ENCODE results near the gene CA5A. TPM values are rescaled to one million over a fixed set of nuclear protein-coding genes. Genes with fewer than 3 reads are reported as not detected.
"Not testable (repeated sequence)": the region's sequence is repeated elsewhere in the genome, so short reads cannot be mapped to it uniquely, and the experiment has no call there.

CA5A gene
- total RNA-seq, 2 donors from 2014 or later: not detected

DNA sequence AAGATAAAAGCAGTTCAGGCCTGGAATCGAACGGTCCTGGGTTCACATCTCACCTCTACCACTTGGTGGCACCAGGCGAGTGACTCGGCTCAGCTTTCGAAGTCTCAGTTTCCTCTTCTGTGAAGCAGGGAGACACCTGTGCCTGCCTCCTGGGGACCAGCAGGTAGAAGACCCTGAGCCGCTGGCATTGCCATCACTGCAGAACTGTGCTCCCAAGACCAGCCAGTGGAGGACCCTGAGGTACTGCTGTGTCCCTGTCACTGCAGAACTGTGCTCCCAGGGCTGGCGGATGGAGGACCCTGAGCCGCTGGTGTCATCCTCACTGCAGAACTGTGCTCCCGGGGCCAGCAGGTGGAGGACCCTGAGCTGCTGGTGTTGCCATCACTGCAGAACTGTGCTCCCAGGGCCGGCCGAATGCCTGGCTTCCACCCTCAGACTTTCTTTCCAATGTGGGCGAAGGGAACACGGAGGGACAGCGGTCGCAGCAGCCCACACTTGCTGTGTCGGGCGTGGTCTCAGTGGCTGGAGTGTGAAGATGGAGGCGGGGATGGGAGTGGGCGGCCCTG is 58.3 kb downstream of the CA5A start:
- Histone ChIP-seq H3K9me3 (no peaks in the 10 kb centered on the region), H3K9ac (ENCODE audit: low read depth in 2 of 2, low read length in 2 of 2) (no peak overlapping the region), H3K4me3 (no peak overlapping the region), H3K27ac (no peak overlapping the region), H3K27me3 (no peaks in the 10 kb centered on the region), H3K4me1 (no peaks in the 10 kb centered on the region), H3K36me3 (no peaks in the 10 kb centered on the region)
- TF ChIP-seq, protein P1, sequence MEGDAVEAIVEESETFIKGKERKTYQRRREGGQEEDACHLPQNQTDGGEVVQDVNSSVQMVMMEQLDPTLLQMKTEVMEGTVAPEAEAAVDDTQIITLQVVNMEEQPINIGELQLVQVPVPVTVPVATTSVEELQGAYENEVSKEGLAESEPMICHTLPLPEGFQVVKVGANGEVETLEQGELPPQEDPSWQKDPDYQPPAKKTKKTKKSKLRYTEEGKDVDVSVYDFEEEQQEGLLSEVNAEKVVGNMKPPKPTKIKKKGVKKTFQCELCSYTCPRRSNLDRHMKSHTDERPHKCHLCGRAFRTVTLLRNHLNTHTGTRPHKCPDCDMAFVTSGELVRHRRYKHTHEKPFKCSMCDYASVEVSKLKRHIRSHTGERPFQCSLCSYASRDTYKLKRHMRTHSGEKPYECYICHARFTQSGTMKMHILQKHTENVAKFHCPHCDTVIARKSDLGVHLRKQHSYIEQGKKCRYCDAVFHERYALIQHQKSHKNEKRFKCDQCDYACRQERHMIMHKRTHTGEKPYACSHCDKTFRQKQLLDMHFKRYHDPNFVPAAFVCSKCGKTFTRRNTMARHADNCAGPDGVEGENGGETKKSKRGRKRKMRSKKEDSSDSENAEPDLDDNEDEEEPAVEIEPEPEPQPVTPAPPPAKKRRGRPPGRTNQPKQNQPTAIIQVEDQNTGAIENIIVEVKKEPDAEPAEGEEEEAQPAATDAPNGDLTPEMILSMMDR (IDR thresholded peaks at IDR 0.05): no peak
- no peak for DNase-seq
- intact Hi-C loops (cut with DNase I): no loop called here

DNA sequence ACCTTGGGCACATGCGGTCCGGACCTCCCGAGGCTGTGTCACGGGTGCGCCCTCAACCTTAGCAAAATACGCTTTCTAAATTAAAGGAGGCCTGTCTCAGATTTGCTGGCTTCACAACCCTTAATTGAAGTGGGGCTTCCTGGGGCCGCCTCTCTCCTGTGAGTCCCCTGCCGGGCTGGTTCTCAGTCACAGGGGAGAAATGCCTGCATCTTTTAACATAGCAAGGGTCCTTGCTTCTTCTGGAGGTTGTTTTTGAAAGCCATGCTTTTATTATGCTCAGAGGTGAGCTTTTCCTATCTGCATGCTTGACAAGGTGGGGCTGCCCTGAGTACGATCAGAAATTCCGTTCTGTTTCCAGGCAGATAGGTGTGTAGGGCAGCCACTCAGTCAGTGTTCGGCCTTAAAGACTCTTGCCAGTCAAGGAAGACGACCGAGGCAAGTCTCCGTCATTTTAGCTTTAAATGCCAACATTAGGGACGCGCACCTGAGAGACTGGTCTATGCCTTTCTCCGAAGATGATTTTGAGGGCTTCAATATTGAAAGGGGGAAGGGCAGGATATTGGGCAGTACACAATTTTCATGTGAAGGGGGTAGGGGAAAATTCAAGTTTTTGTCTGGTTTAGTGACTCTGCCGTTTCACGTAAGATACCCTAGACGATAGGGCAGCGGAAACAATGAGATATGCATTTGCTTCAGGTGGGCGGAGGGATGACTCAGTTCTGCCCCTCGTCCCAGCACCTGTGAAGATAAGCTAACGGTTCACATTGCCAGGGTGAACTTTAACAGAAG is 61.5 kb downstream of the CA5A start:
- Histone ChIP-seq H3K36me3 (no peaks in the 10 kb centered on the region), H3K27me3 (no peaks in the 10 kb centered on the region), H3K9me3 (no peaks in the 10 kb centered on the region), H3K4me3 (no peak overlapping the region), H3K4me1 (no peaks in the 10 kb centered on the region), H3K27ac (no peak overlapping the region), H3K9ac (ENCODE audit: low read depth in 2 of 2, low read length in 2 of 2) (no peak overlapping the region)
- TF ChIP-seq, protein P1 (IDR thresholded peaks at IDR 0.05): no peak
- intact Hi-C loops (cut with DNase I): no loop called here
- no peak for DNase-seq

DNA sequence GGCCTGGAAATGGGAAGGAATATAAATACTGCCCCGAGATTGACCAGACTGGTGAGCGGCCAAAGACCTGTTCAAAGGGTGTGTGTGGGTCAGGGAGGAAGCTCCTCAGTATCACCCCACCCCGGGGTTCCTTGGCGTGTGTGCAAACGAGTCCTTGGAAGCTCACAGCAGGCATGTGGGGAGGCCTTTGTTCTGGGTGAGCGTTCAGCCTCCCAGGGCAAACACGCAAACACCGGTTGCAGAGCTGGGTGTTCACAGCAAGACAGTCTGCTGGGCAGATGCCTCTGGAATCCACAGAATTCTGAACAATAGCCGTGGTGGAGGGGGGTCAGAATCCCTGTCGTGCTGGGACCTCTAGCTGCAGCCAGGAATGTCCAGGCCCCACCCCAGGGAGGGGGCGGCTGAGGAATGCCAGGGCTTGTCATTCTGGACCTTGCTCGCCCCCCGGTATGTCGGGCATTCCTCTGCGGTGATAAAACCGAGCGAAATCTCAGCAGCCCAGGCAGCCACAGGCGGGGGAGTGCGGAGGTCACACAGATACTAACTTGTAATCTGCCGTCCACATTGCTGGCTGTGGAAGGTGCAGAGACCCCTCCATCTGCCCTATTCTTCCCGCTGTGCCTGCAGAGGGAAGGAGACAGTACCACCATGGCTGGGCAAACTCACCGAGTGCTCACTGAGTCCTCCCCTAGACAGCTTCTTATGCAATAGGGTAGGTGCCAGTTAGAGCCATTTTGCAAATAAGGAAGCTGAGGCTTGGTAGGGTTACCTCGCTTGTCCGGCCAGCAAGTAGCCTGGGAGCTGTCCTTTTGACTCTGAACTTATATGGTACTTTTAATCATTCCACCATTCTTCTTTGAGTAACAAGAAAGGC is 65.7 kb downstream of the CA5A start:
- not testable (repeated sequence) for H3K27ac ChIP-seq; H3K9ac ChIP-seq (ENCODE audit: low read depth in 2 of 2, low read length in 2 of 2); H3K27me3 ChIP-seq; H3K36me3 ChIP-seq; H3K9me3 ChIP-seq; DNase-seq; H3K4me1 ChIP-seq; H3K4me3 ChIP-seq
- intact Hi-C loops (cut with DNase I): loop anchor here (2.0 kb wide), 1 partner anchor 92 kb away; no protein-coding TSS in a partner anchor

DNA sequence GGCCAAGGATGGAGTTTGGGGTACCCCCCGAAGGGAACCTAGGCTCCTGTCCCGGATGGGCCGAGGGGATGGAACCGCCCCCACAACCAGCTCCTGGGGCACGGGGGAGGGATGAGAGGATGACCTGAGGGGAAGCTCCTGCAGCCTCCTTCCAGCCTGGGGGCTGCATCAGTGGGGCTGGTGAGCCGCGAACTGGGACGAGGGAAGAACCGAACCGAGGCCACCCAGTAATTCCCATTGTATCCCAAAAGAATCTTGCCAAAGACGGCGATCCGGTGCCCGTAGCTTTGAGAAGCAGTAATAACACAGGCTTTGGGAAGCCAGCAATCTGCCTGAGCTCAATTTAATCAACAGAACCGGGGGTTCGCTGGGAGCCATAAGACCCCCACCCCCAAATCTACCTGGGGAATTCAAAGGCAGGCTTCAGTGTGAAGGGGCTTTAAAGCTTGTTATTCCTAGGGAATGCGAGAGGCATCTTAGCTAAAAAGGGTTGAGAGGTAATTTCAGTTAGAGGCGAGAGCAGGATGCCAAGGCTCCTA is 66.4 kb downstream of the CA5A start:
- H3K4me1 ChIP-seq; H3K36me3 ChIP-seq; H3K9ac ChIP-seq (ENCODE audit: low read depth in 2 of 2, low read length in 2 of 2); H3K27me3 ChIP-seq; H3K4me3 ChIP-seq; DNase-seq; H3K27ac ChIP-seq; H3K9me3 ChIP-seq: not testable (repeated sequence)
- intact Hi-C loops (cut with DNase I): loop anchor here (2.0 kb wide), 1 partner anchor 91 kb away; no protein-coding TSS in a partner anchor

DNA sequence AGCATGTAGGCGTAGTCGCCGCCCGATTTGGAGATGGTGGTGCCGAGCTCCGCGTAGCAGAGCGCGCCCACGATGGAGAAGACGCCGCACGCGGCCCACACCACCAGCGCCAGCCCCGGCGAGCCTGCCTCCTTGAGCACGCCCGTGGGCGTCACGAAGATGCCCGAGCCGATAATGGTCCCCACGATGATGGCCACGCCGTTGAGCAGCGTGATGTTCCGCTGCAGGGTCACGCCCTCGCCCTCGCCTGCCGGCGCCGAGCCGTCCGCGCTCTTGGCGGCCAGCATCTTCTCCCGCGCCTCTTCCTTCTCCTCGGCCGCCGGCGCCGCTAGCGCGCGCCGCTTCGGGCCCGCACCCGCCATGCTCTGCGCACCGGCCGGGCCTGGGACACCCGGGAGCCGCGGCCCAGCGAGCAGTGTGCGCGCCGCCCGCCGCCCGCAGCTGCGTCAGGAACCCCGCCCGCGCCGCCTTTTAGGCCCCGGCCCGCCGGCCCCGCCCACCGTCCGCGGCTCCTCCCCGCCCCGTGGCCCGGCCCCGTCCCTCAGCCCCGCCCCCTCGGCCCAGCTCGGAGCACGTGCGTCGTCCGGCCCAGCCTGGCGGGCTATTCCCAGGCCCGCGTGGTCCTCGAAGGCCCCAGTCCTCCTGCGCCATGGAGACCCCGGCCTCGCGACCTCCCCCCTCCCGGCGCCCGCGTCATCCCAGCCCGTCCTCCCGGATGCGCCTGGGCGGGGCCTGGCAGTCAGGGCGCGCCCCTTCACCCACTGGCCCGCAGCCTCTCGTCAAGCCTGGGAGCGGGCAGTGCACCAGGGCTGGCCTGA is 67.1 kb downstream of the CA5A start, which contains the start of gene SLC7A5:
TSS of gene SLC7A5 (minus strand) at position 447 of the 818 bp plus-strand sequence. CDS start at position 362, 85 bp downstream.
- H3K9me3 ChIP-seq; intact Hi-C loops (cut with DNase I); H3K36me3 ChIP-seq; H3K4me1 ChIP-seq; H3K27me3 ChIP-seq: not testable (repeated sequence)
- Histone ChIP-seq H3K4me3 (peak within 1 kb of the TSS; percentile 65), H3K27ac (peak within 1 kb of the TSS; percentile 44), H3K9ac (ENCODE audit: low read depth in 2 of 2, low read length in 2 of 2) (peak within 1 kb of the TSS in 1 of 2 donors; percentile 66)
- DNase-seq: peak; percentile 83

DNA sequence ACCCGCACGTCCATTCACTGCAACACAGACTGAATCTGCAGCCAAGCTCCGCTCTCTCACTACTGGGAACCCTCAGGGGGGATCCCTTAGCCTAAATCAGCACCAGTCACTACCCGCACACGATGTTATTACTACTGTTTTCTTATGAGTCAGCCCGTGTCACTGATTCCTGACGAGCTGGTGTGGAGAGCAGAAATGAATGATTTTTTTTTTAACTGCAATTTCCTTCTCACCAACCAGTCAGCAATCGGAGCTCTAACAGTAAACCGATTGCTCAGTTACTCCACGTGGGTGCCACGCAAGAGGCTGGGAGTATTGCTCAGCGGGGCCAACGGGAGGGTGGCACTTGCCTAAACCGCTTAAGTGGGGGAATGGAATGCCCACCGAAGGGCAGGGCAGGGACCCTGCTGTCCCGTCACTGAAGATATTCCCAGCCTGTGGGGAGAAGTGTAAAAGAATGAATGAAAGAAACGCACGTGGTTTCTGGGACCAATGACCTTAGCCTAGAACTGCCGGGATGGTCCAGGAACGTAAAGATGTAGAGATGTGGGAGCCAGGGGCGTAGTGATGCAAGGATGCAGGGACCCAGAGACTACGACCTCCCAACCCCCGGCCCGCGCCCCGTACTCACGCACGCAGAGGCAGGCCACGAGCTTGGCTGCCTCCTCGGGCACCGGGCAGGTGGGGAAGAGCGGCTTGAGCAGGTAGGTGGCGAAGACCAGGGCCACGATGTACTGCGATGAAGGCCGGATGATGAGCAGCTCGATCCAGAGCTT is 67.9 kb downstream of the CA5A start:
- H3K27ac ChIP-seq: peak overlapping the region; percentile 44
- H3K4me3 ChIP-seq: peak overlapping the region; percentile 65
- H3K36me3 ChIP-seq; intact Hi-C loops (cut with DNase I); H3K27me3 ChIP-seq; H3K4me1 ChIP-seq; DNase-seq; H3K9me3 ChIP-seq: not testable (repeated sequence)
- peak overlapping the region in 1 of 2 donors; percentile 24 for H3K9ac ChIP-seq (ENCODE audit: low read depth in 2 of 2, low read length in 2 of 2)

DNA sequence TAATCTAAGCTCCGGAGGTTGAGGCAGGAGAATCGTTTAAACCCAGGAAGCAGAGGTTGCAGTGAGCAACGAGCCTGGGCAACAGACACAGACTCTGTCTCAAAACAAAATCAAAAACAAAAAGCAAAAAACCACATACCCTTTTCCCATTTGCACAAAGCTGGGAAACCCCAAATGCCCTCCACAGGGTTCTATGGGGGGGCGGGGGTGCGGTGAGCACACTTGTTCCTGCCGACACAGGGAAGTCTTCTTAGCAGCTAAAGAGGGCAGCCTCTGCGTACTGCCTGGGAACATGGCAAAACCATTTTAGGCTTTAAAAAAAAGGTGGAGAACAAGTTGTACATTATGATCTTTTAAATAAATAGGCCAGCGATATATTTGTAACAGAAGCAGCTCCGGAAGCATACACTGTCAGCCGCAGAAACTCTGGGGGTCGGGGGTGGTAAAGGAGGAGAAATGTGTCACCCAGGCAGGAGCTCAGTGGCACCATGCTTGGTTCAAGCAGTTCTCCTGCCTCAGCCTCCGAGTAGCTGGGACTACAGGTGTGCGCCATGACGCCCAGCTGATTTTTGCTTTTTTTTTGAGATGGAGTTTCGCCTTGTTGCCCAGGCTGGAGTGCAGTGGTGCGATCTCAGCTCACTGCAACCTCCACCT is 70.3 kb downstream of the CA5A start:
- H3K4me3 ChIP-seq; H3K9ac ChIP-seq (ENCODE audit: low read depth in 2 of 2, low read length in 2 of 2); intact Hi-C loops (cut with DNase I); H3K36me3 ChIP-seq; H3K27me3 ChIP-seq; H3K4me1 ChIP-seq; H3K27ac ChIP-seq; H3K9me3 ChIP-seq; DNase-seq: not testable (repeated sequence)
